Right atrium auricular region (tissue), 2 donors: ENCODE results near the gene SAP30L. TPM values are rescaled to one million over a fixed set of nuclear protein-coding genes. Genes with fewer than 3 reads are reported as not detected.
A peak's percentile ranks its signal among the peaks of the same experiment; 100 is the strongest.

Experiments
- DNase-seq: peaks from one replicate; pipeline ENCODE4 v3.0.0-alpha.2; 2019; ENCODE audit warnings: low spot score
- H3K27ac ChIP-seq, 2 donors: fragments of 200-600 bp; sonication (generic); 1 replicate in 1 of 2; 2 replicates in 1 of 2; pipeline ENCODE4 v1.5.1; 2016 to 2019
- H3K27me3 ChIP-seq, 2 donors: fragments of 200-600 bp; sonication (generic); one replicate each; pipeline versions ENCODE4 v1.5.1 to v1.6.0; 2017 to 2019
- H3K36me3 ChIP-seq: fragments of 200-600 bp; sonication (generic); one replicate; pipeline ENCODE4 v1.5.1; 2016
- H3K4me1 ChIP-seq, 2 donors: fragments of 200-600 bp; sonication (generic); one replicate each; pipeline versions ENCODE4 v1.5.1 to v1.6.0; 2017 to 2019
- H3K4me3 ChIP-seq, 2 donors: fragments of 200-600 bp; sonication (generic); 1 replicate in 1 of 2; 2 replicates in 1 of 2; pipeline ENCODE4 v1.5.1; 2017 to 2019; ENCODE audit warnings: mild to moderate bottlenecking in 1 of 2, moderate library complexity in 1 of 2
- H3K9me3 ChIP-seq, 2 donors: fragments of 200-600 bp; sonication (generic); one replicate each; pipeline ENCODE4 v1.5.1; 2019
- CTCF ChIP-seq, 2 donors: fragments of 200-600 bp; sonication (generic); IDR thresholded peaks; one replicate each; pipeline ENCODE4 v1.5.1; 2019; ENCODE audit warnings: antibody characterized with exemption in 2 of 2
- total RNA-seq, 2 donors: library from RNA; depleted of rRNA; stranded (reverse); fragments of >200 nt; gene quantifications; one replicate each; pipeline ENCODE4 v1.1.0, GENCODE V29; 2016

Gene SAP30L
- total RNA-seq, 2 donors from 2014 or later = 17.1 to 18.9 TPM

- TF ChIP-seq CTCF (IDR thresholded peaks at IDR 0.05) = no peak
- H3K27me3 ChIP-seq = peaks cover 61 to 66% of the 10 kb centered on the region in 2 donors
- H3K9me3 ChIP-seq = no peaks in the 10 kb centered on the region
- H3K36me3 ChIP-seq = no peaks in the 10 kb centered on the region
- H3K4me1 ChIP-seq = peaks cover 0 to 60% of the 10 kb centered on the region in 2 donors
- no peak for DNase-seq
- H3K27ac ChIP-seq = peak overlapping the region in 1 of 2 donors; percentile 36
- H3K4me3 ChIP-seq = peak overlapping the region; percentile 31 to 51
Measured at GRCh38 chr5:154476354-154477205, 30.8 kb downstream of the SAP30L start.

- Histone ChIP-seq H3K27me3 (peaks cover 69 to 75% of the 10 kb centered on the region in 2 donors), H3K4me3 (peak overlapping the region; percentile 31 to 51), H3K27ac (peak overlapping the region; percentile 36 to 37), H3K9me3 (no peaks in the 10 kb centered on the region), H3K4me1 (peaks cover 0 to 60% of the 10 kb centered on the region in 2 donors), H3K36me3 (no peaks in the 10 kb centered on the region)
- DNase-seq = no peak
- no peak for TF ChIP-seq CTCF (IDR thresholded peaks at IDR 0.05)
Measured at GRCh38 chr5:154477382-154478223, 31.8 kb downstream of the SAP30L start.

- no peak for TF ChIP-seq CTCF (IDR thresholded peaks at IDR 0.05)
- Histone ChIP-seq H3K9me3 (no peaks in the 10 kb centered on the region), H3K36me3 (no peaks in the 10 kb centered on the region), H3K27me3 (peaks cover 75% of the 10 kb centered on the region in 2 donors), H3K4me3 (peak within 1 kb of the TSS; percentile 31 to 51), H3K4me1 (peaks cover 0 to 60% of the 10 kb centered on the region in 2 donors), H3K27ac (peak within 1 kb of the TSS; percentile 36 to 37)
- DNase-seq = no peak
Measured at GRCh38 chr5:154478224-154478565, 32.4 kb downstream of the SAP30L start, which contains the start of gene HAND1. Gene HAND1, minus strand, starts transcription at chr5:154478227. Its CDS starts 219 bp downstream, at chr5:154478008.

GRCh38 chr5:154478752-154479159 lies 33.0 kb downstream of the SAP30L start:
- Histone ChIP-seq H3K27ac (no peak overlapping the region), H3K9me3 (no peaks in the 10 kb centered on the region), H3K4me1 (peaks cover 0 to 57% of the 10 kb centered on the region in 2 donors), H3K27me3 (peaks cover 74 to 76% of the 10 kb centered on the region in 2 donors), H3K36me3 (no peaks in the 10 kb centered on the region), H3K4me3 (peak overlapping the region in 1 of 2 donors; percentile 51)
- TF ChIP-seq CTCF (IDR thresholded peaks at IDR 0.05) = no peak
- no peak for DNase-seq

GRCh38 chr5:154479160-154479943 lies 33.6 kb downstream of the SAP30L start:
- no peaks in the 10 kb centered on the region for H3K36me3 ChIP-seq
- no peak for DNase-seq
- peaks cover 0 to 58% of the 10 kb centered on the region in 2 donors for H3K4me1 ChIP-seq
- H3K27ac ChIP-seq = no peak overlapping the region
- no peaks in the 10 kb centered on the region for H3K9me3 ChIP-seq
- peak overlapping the region in 1 of 2 donors; percentile 51 for H3K4me3 ChIP-seq
- H3K27me3 ChIP-seq = peaks cover 73 to 78% of the 10 kb centered on the region in 2 donors
- no peak for TF ChIP-seq CTCF (IDR thresholded peaks at IDR 0.05)
